ENCODE results near the gene ERICH6B.

ERICH6B gene

GRCh38 chr13:45627656-45628055 lies 12.1 kb upstream of the ERICH6B start:
- FAIRE-seq (no peak), DNase-seq (ENCODE audit: insufficient read length) (no peak)
- no peak for TF ChIP-seq TAF1 (IDR thresholded peaks at IDR 0.05; ENCODE audit: borderline replicate concordance, low read depth, low read length)
- TF ChIP-seq POLR2AphosphoS5 (IDR thresholded peaks at IDR 0.05; ENCODE audit: low read depth, low read length) = no peak
- TF ChIP-seq POLR2A (IDR thresholded peaks at IDR 0.05; ENCODE audit: low read depth, low read length) = no peak

- TF ChIP-seq POLR2A (IDR thresholded peaks at IDR 0.05; ENCODE audit: low read depth, low read length) (no peak), TAF1 (IDR thresholded peaks at IDR 0.05; ENCODE audit: borderline replicate concordance, low read depth, low read length) (no peak), POLR2AphosphoS5 (IDR thresholded peaks at IDR 0.05; ENCODE audit: low read depth, low read length) (no peak)
- DNase-seq (ENCODE audit: insufficient read length) (no peak), FAIRE-seq (peak; percentile 74)
Measured at GRCh38 chr13:45626731-45627374, 11.3 kb upstream of the ERICH6B start.

GRCh38 chr13:45623516-45624090 lies 8.1 kb upstream of the ERICH6B start:
- no peak for DNase-seq (ENCODE audit: insufficient read length)
- FAIRE-seq = peak; percentile 85

GRCh38 chr13:45621950-45622349 lies 6.4 kb upstream of the ERICH6B start:
- FAIRE-seq (no peak), DNase-seq (ENCODE audit: insufficient read length) (no peak)
- no peak for TF ChIP-seq POLR2AphosphoS5 (IDR thresholded peaks at IDR 0.05; ENCODE audit: low read depth, low read length)
- TF ChIP-seq POLR2A (IDR thresholded peaks at IDR 0.05; ENCODE audit: low read depth, low read length) = no peak
- no peak for TF ChIP-seq TAF1 (IDR thresholded peaks at IDR 0.05; ENCODE audit: borderline replicate concordance, low read depth, low read length)

More at GRCh38 chr13:45623516-45624090, 8.1 kb upstream of the ERICH6B start:
- TF ChIP-seq POLR2AphosphoS5 (IDR thresholded peaks at IDR 0.05; ENCODE audit: low read depth, low read length) (no peak), POLR2A (IDR thresholded peaks at IDR 0.05; ENCODE audit: low read depth, low read length) (no peak), TAF1 (IDR thresholded peaks at IDR 0.05; ENCODE audit: borderline replicate concordance, low read depth, low read length) (no peak)

- FAIRE-seq (no peak), DNase-seq (ENCODE audit: insufficient read length) (no peak)
- TF ChIP-seq POLR2AphosphoS5 (IDR thresholded peaks at IDR 0.05; ENCODE audit: low read depth, low read length) = no peak
- no peak for TF ChIP-seq TAF1 (IDR thresholded peaks at IDR 0.05; ENCODE audit: borderline replicate concordance, low read depth, low read length)
- no peak for TF ChIP-seq POLR2A (IDR thresholded peaks at IDR 0.05; ENCODE audit: low read depth, low read length)
Measured at GRCh38 chr13:45607931-45608330, 7.6 kb downstream of the ERICH6B start.

- FAIRE-seq (no peak), DNase-seq (ENCODE audit: insufficient read length) (no peak)
- TF ChIP-seq TAF1 (IDR thresholded peaks at IDR 0.05; ENCODE audit: borderline replicate concordance, low read depth, low read length) (no peak), POLR2AphosphoS5 (IDR thresholded peaks at IDR 0.05; ENCODE audit: low read depth, low read length) (no peak), POLR2A (IDR thresholded peaks at IDR 0.05; ENCODE audit: low read depth, low read length) (no peak)
Measured at GRCh38 chr13:45604892-45605291, 10.6 kb downstream of the ERICH6B start.

GRCh38 chr13:45603338-45603737 lies 12.2 kb downstream of the ERICH6B start:
- TF ChIP-seq POLR2AphosphoS5 (IDR thresholded peaks at IDR 0.05; ENCODE audit: low read depth, low read length) (no peak), POLR2A (IDR thresholded peaks at IDR 0.05; ENCODE audit: low read depth, low read length) (no peak), TAF1 (IDR thresholded peaks at IDR 0.05; ENCODE audit: borderline replicate concordance, low read depth, low read length) (no peak)
- no peak for FAIRE-seq
- DNase-seq (ENCODE audit: insufficient read length) = no peak

- DNase-seq (ENCODE audit: insufficient read length) (no peak), FAIRE-seq (no peak)
- no peak for TF ChIP-seq POLR2A (IDR thresholded peaks at IDR 0.05; ENCODE audit: low read depth, low read length)
- no peak for TF ChIP-seq POLR2AphosphoS5 (IDR thresholded peaks at IDR 0.05; ENCODE audit: low read depth, low read length)
- no peak for TF ChIP-seq TAF1 (IDR thresholded peaks at IDR 0.05; ENCODE audit: borderline replicate concordance, low read depth, low read length)
Measured at GRCh38 chr13:45602183-45603170, 13.1 kb downstream of the ERICH6B start.

- FAIRE-seq = no peak
- TF ChIP-seq POLR2AphosphoS5 (IDR thresholded peaks at IDR 0.05; ENCODE audit: low read depth, low read length) = no peak
- no peak for TF ChIP-seq POLR2A (IDR thresholded peaks at IDR 0.05; ENCODE audit: low read depth, low read length)
- no peak for TF ChIP-seq TAF1 (IDR thresholded peaks at IDR 0.05; ENCODE audit: borderline replicate concordance, low read depth, low read length)
- no peak for DNase-seq (ENCODE audit: insufficient read length)
Measured at GRCh38 chr13:45601680-45602079, 13.9 kb downstream of the ERICH6B start.

- FAIRE-seq (no peak), DNase-seq (ENCODE audit: insufficient read length) (no peak)
- TF ChIP-seq TAF1 (IDR thresholded peaks at IDR 0.05; ENCODE audit: borderline replicate concordance, low read depth, low read length) (no peak), POLR2AphosphoS5 (IDR thresholded peaks at IDR 0.05; ENCODE audit: low read depth, low read length) (no peak), POLR2A (IDR thresholded peaks at IDR 0.05; ENCODE audit: low read depth, low read length) (no peak)
Measured at GRCh38 chr13:45598597-45598996, 16.9 kb downstream of the ERICH6B start.

- TF ChIP-seq POLR2A (IDR thresholded peaks at IDR 0.05; ENCODE audit: low read depth, low read length) (no peak), POLR2AphosphoS5 (IDR thresholded peaks at IDR 0.05; ENCODE audit: low read depth, low read length) (no peak), TAF1 (IDR thresholded peaks at IDR 0.05; ENCODE audit: borderline replicate concordance, low read depth, low read length) (no peak)
- FAIRE-seq (no peak), DNase-seq (ENCODE audit: insufficient read length) (no peak)
Measured at GRCh38 chr13:45596800-45597475, 18.6 kb downstream of the ERICH6B start.

All from GM12892 (cell line).